Measurements from ENCODE around the gene ARHGAP24.
"Not testable (repeated sequence)": the region's sequence is repeated elsewhere in the genome, so short reads cannot be mapped to it uniquely, and the experiment has no call there.

The ARHGAP24 gene

DNA sequence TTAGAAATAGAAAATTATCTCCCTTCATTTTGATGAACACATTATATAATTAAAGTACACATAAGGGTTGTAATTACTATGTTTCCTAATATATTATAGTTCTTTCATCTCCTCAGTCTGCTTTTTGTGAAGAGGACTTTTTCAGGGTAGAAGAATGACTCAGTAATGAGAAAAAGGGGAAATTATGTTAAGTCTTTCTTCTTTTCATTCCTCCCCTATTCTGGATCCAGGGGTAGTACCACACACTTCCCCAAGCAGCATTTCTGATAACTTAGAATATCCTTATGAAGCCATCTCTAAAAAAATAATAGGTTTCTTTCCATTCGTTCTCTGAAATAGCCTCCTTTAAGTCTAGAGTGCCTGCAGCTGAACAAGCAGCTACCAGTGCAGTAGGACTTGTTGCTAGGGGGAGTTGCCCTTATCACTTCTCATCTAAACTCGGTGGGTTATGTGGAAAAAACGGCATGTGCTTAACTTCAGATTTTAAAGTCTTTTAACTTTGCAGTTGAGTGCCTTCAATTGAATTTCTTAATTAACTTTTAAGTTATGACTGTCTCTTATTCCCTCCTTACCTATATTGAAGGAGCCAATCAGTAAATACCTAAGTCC lies 184.8 kb downstream of the ARHGAP24 start:
- DNase-seq = no peak

DNA sequence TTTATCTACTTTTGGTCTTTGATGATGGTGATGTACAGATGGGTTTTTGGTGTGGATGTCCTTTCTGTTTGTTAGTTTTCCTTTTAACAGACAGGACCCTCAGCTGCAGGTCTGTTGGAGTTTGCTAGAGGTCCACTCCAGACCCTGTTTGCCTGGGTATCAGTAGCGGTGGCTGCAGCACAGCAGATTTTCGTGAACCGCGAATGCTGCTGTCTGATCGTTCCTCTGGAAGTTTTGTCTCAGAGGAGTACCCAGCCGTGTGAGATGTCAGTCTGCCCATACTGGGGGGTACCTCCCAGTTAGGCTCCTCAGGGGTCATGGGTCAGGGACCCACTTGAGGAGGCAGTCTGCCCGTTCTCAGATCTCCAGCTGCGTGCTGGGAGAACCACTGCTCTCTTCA lies 191.7 kb downstream of the ARHGAP24 start:
- DNase-seq = not testable (repeated sequence)

DNA sequence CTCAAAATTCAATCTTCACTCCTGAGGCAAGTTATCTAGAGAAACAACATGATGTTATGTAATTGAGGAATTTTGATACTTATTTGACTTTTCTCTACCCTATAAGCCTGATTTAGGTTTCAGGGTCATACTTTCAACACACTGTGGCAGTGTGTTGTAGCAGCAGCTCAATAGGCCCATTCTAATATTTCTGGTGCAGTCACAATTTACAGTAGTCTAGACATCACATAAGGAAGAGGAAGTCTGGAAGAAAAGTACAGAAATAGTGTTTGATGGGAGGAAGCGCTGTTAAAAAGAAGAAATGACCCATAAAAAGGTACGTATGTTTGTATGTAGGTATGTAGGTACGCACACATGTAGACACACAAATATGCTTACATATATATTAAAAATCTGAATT lies 194.3 kb downstream of the ARHGAP24 start:
- DNase-seq = peak in 1 of 2 donors; percentile 8

GRCh38 chr4:85669992-85670548 lies 195.1 kb downstream of the ARHGAP24 start:
- DNase-seq = no peak

GRCh38 chr4:85671120-85671519 lies 196.2 kb downstream of the ARHGAP24 start:
- no peak for DNase-seq

GRCh38 chr4:85672116-85672515 lies 197.2 kb downstream of the ARHGAP24 start:
- DNase-seq = no peak

DNA sequence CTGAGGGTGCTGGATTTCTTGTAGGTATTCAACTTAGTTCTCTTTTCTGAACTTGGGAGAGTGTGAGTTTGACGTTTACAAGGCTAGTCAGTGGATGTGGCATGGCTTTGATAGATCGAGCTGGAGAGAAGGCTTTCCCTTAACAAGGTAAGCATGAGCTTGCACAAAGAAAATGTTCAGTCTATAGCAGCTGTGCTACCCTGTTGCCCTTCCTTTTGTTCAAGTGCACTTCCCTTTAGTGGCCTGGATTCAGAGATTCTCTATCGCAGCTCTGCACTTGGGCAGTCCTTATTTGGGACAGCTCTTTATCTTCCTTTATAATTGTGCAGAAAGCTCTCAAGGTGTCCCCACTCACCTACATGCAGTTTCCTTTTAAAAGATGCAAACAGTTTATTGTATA lies 198.0 kb downstream of the ARHGAP24 start:
- DNase-seq = no peak

GRCh38 chr4:85673540-85673939 lies 198.6 kb downstream of the ARHGAP24 start:
- no peak for DNase-seq

DNA sequence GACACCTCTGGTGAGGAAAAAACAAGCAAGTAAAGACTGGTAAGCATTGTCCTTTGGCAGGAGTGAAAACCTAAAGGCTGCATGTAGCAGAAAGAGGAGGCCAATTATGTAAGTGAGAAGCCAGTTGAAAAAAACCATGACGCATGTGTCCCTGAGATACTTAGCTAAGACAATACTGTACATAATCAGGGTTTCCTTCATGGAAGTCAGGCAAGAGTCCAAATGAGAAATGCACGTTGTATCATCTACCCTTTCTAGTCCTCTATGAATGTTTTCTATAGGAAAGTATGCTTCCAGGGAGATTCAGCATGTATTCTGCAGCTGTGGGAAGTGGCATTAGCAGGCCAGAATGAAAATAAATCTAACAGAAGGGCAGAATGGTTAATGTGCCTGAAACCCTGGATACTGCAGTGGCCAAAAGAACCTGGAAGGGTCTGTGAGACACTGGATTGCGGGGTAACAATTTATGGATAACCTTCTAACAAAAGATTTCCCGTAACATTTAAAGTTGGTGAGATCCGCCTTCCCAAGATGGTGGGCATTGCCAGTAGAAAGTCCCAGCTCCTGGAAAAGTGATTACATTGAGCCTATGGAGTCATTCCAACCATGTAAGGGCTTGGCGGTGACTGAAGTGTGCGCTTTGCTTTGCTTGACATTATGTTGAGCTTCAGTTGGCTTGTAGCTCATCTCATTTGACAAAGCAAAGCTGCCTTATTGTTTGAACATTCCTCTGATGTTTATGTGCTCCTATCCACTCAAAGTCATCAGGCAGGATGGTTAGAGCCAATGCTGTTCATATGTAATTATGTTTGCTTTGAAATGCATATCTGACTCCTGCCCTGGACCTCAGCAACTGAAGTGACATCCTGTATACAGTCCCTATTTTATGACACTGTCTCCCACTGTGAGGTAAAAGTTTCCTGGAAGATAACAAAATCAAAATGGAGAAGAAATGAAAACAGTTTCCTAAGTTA lies 200.4 kb downstream of the ARHGAP24 start:
- no peak for DNase-seq

- no peak for DNase-seq
Observed at GRCh38 chr4:85676050-85676425, 201.1 kb downstream of the ARHGAP24 start.

GRCh38 chr4:85676850-85677590 lies 202.1 kb downstream of the ARHGAP24 start:
- no peak for DNase-seq

- DNase-seq = peak in 1 of 2 donors; percentile 27
Observed at GRCh38 chr4:85681221-85681657, 206.3 kb downstream of the ARHGAP24 start.

DNA sequence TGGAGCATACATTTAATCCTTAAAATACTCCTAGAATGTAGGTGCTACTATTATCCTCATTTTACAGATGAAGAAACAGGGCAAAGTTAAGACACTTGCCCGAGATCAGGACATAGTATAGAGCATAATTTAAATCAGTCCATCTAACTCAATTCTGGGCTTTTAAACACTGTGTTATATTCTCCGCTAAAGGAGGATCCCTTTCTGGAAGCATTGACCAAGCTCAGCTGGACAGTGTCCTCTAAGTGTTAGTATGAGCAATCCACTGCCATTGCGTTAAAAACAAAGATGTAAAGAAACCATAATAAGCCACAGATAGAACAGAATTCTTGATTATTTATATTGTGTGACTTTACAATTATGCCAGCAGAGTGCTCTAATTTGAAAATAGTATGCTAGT lies 207.0 kb downstream of the ARHGAP24 start:
- no peak for DNase-seq

- no peak for DNase-seq
Observed at GRCh38 chr4:85682391-85682790, 207.4 kb downstream of the ARHGAP24 start.

GRCh38 chr4:85684676-85685075 lies 209.7 kb downstream of the ARHGAP24 start:
- no peak for DNase-seq

GRCh38 chr4:85686398-85686797 lies 211.4 kb downstream of the ARHGAP24 start:
- no peak for DNase-seq

DNA sequence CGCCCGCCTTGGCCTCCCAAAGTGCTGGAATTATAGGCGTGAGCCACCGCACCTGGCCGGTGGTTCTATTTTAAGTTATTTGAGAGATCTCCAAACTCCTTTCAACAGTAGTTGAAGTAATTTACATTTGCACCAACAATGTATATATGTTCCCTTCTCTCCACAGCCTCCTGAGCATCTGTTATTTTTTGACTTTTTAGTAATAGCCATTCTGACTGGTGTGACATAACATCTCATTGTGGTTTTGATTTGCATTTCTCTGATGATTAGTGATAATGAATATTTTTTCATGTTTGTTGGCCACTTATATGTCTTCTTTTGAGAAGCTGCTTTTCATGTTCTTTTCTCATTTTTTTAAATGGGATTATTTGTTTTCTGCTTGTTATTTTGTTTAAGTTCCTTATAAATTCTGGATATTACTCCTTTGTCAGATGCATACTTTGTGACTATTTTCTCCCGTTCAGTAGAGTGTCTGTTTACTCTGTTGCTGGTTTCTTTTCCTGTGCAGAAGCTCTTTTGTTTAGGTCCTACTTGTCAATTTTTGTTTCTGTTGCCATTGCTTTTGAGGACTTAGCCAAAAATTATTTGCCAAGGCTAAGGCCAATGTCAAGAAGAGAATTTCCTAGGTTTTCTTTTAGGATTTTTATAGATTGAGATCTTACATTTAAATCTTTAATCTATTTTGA lies 213.2 kb downstream of the ARHGAP24 start:
- no peak for DNase-seq

DNA sequence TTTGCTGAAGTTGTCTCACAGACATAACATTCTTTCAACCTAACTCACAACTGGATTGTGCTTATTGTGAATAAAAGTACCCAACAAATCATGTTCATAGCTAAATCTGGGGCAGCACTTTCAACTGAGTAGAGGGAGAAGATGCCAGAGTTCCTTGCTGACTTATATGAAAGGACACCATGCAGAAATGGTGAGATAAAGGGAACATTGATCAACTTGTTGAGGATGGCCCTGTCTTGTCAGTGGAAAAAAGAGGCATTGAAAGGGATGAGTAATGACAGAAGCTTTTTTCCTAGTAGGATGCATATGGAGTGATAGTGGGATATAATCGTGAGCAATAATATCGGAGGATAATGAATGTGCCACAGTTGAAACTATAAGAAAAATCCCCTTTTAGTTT lies 221.7 kb downstream of the ARHGAP24 start:
- no peak for DNase-seq

- DNase-seq = no peak
Observed at GRCh38 chr4:85697854-85698253, 222.9 kb downstream of the ARHGAP24 start.

DNA sequence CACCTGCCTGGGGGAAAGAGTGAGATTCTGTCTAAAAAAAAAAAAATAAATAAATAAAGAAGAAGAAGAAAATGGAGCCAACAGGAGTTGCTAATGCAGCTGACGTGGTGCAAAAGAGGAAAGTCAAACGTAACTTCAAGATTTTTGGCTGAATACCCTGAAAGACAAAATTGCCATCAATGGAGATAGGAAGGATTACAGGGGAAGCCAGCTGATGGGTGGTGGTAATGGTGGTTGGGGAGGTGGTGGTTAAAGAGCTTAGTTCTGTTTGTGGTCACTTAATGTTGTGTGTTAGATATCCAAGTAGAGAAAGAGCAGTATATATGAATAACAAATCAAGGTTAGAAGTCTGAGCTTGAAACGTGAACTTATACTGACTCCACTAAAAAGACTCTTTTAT lies 225.4 kb downstream of the ARHGAP24 start:
- no peak for DNase-seq

DNA sequence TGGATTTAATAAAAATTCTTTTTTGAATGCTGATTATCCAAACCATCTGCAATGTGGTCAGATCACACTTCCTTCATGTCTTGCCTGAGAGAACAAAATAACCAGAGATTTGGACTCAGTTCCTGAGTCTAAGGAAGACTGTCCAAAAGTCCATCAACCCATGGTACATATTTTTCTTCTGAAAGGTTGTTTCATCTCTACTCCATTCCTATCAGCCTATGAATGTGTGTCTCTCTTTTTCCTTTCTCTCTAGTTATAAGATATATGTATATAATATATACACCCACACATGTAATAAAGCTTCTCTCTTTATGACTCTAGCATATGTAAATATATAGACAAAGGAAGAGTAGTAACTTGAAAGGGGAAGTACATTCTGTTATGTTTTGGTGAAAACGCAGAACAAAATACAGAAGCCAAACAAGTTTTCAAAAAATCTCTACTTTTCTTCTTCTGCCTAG lies 226.9 kb downstream of the ARHGAP24 start:
- no peak for DNase-seq

DNA sequence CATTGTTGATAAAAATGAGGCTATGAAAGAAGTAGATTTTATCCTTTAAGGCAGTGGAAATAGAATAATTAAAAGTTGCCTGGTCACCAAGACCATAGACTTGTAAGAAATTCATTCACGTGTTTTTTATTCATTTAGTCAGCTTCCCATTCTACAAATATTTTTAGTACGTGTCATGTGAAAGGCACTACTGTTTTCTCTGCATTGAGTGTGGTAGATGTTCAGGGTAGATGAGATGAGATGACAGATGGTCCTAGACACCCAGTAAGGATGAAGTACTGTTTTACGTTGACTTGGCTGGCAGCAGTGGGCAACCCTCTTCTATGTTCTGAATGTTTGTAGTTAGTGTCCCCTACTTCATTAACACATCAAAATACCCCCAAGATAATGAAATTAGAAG lies 228.1 kb downstream of the ARHGAP24 start:
- no peak for DNase-seq
